ENCODE measurements around the gene ISOC2. TPM values are rescaled to one million over a fixed set of nuclear protein-coding genes. Genes with fewer than 3 reads are reported as not detected.
"Not testable (repeated sequence)": the region's sequence is repeated elsewhere in the genome, so short reads cannot be mapped to it uniquely, and the experiment has no call there.

ISOC2 gene
- total RNA-seq, 1 donor from 2014 or later, result 53.2 TPM

DNA sequence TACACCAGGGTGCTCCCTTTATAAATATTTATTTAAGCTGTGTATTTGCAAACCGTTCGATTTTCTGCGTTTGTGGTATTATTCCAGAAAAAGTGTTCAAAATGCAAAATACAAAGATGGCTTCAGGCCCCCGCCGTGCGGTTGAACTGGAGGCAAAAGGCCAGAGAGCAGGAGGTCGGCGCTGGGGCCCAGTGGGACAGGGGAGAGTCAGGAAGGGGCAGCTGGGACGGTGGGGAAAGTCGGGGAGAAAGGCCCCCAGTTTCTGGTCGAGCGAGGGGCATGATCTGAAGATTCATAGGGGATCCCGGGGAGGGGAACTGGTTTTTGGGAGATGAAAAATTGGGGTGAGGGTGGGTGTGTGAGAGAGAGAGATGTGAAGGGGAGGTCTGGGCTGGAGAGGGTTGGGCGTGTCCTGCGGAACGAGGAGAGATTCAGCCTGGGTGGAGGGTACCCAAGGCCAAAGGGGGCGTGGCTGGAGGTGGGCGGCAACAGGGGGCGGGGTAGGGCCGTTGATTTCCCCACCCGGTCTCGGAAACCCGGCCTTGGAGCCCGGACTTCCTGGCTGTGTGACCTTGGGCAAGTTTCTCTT, 678 bp downstream of the ISOC2 start:
- DNase-seq (ENCODE audit: low spot score), result no peak

DNA sequence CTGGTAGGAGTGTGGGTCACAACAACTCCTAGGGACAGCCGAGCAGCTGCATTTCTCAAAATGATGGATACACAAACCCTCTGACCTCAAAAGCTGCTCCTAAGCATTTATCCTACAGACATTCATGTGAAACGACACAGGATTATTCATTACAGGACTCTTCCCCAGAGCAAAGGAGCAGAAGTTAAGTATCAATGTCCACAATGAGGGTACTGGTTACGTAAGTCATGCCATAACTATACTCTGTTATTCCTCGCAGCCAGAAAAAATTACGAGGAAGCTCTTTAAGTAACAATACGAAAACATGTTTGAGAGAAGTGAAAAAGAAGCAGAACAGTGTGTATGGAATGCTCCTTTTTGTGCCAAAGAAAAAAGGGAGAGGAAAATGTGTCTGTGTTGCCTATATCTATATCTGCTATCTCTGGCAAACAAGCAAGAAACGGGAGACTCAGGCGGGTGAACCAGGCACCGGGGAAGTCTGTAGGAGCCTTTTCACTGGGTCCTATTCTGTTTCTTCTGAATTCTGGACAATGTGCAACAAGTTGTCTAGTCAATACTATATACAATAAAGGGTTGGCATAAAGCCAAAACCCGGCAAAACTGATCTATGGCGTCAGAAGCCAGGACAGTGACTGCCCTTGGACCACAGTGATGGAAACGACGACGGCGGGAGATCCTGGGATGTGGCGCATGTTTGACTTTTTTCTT, 1.3 kb downstream of the ISOC2 start:
- DNase-seq (ENCODE audit: low spot score), result no peak

DNA sequence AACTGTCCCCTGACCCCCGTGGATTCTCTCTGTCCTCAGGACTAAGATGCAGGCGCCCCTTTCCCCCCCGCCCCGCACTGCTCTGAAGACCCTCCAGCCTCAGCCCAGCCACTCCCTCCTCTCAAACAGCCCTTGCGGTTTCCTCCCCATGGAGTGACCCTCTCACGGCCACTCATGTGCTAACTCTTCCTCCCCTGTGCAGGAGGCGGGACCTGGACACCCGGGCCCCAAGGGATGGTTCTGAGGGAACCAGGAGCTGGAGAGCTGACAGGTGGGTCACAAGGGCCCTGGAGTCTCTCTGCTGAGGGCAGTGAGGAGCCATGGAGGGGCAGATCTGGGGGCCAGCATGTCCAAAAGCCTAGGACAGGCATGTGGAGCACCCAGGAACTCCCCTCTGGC, 1.9 kb downstream of the ISOC2 start:
- no peak for DNase-seq (ENCODE audit: low spot score)

DNA sequence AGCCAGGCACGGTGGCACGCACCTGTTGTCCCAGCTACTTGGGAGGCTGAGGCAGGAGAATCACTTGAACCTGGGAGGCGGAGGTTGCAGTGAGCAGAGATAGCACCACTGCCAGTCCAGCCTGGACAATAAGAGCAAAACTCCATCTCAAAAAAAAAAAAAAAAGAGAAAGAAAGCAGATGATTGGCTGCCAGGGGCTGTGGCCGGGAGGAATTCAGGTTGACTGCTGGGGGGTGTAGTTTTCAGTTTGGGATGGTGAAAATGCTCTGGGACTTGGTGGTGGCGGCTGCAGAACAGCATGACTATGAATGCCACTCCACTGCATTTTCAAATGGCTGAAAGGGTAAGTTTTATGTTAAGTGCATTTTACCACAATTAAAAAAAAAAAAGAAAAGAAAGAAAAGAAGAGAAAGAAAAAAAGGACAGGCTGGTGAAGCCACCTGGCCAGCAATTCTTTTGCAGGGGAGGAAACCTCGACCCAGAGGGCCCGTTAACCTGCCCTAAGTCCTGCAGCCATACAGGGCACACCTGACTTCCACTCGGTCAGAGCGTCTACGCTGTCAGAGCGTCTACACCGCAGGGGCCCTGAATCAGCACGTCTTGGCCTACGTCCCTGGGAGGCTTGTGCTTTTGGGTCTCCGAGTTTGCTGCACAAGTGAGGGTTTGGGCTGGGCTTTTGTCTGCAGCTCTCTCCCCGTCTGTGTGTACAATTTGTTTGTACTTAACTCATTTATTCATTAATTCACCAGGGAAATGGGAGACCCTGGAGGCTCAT, 3.6 kb downstream of the ISOC2 start:
- DNase-seq (ENCODE audit: low spot score), result no peak

DNA sequence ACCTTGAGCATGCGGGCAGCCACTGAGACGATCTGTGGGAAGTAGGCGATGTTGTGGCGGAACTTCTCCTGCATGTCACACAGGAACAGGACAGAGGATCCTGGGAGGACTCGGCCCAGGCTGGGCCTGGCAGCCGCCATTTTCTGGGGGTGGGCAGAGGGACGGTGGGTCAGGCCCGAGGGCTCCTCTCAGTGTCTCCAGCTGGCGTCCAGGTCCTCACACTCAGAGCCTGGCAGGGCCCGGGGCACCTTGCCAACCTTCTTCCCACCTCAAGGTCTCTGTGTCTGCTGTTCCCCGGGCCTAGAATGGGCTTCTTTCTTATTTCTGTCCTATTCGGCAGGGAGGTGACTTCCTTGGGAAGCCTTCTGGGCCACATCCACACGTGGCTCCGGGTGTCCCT, 5.1 kb downstream of the ISOC2 start:
- no peak for DNase-seq (ENCODE audit: low spot score)

DNA sequence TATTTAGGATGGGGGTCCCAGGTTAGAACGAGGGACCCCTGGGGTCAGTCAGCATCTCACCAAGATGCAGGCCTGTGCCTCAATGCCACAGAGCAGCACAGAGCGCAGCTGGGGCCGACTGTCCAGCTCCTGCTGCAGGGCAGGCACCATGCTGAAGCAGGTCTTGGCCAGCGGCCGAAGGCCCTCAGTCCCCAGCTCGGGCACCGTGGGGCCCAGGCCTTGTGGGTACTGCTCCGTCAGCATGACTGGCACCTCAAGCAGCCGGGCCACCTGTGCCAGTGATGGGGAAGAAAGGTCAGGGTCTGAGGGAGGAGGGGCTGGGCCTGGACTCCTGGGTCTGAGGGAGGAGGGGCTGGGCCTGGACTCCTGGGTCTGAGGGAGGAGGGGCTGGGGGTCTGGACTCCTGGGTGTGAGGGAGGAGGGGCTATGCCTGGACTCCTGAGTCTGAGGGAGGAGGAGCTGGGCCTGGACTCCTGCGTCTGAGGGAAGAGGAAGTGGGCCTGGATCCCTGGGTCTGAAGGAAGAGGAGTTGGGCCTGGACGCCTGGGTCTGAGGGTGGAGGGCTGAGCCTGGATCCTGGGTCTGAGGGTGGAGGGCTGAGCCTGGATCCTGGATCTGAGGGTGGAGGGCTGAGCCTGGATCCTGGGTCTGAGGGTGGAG, 5.7 kb downstream of the ISOC2 start:
- no peak for DNase-seq (ENCODE audit: low spot score)

DNA sequence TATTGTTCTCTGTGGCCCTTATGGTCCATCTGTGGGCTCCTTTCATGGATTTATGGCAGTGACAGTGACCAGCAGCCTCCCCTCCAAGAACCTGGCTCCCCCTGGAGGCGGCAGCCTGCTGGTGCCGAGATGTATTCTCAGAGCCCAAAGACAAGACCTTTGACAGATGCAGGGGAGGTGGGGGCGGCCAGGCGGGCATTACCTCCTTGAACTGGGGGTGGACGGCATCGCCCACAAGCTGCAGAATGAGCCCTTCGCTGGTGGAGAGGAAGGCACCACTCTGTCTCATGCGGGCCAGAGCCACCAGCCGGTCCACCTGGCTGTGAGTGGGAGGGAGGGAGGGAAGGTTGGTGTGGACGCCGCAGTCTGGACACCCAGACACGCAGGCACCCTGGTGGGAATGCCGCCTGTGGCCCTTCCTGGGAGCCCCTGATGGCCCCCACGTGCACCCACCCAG, 6.6 kb downstream of the ISOC2 start:
- DNase-seq (ENCODE audit: low spot score), result no peak

DNA sequence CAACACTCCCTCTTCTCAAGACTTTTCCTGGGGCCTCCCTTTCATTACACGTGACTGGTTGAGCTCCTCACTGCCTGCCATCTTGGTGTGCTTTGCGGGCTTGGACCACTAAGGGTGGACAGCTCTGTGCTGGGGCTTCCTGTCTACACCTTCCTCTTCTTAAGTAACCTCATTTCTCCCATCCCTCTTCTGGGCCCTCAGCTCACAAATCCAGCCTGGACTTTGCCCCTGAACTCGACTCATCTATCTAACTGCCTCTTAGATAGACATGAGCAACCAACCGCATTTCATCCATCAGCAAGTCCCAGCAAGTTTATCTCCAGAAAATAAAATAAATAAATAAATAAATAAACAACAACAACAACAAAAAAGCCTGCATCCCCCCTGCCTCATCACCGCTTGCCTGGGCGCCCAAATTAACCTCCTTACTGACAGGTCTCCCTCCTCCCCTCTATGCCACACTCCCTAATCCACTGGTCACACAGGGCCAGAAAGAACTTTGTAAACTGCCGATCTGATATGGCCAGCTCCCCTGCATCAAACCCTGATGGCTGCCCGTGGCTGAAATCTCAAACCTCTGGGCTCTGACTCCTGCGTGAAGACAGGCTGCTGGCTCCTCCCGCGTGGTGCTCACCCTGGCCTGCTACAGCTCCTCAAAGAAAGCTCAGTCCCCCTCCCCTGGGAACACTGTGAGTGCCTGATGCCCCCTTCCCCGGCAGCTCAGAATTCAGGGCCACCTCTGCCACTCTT, 7.8 kb downstream of the ISOC2 start:
- DNase-seq (ENCODE audit: low spot score), result no peak

DNA sequence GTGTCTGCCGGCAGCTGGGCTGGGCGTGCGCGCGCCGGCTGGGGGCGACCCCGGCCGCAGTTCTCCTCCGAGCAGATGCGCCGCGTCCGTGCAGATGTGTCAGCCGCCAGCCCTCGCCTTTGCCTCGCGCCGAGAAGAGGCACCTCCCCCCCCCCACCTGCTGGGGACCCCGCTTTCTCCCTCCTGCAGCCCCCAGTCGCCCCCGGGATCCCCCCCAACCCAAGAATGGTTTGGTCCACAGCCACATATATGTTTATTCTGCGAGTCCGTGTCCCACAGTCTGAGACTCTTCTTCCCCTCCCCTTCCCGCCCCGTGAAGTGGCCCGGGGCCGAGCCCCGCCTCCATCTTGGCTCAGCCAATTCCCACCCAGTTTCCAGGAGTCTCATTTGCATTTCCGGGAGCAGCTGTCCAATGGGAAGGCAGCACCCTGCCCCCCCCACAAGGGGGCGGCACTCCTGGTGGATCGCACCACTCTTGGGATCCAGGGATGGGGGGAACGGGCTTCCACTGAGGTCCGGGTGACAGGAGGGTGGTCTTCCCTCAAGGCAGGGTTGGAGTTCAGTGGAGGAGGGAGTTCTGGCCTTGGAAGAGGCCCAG, 8.6 kb downstream of the ISOC2 start:
- DNase-seq (ENCODE audit: low spot score), result no peak

DNA sequence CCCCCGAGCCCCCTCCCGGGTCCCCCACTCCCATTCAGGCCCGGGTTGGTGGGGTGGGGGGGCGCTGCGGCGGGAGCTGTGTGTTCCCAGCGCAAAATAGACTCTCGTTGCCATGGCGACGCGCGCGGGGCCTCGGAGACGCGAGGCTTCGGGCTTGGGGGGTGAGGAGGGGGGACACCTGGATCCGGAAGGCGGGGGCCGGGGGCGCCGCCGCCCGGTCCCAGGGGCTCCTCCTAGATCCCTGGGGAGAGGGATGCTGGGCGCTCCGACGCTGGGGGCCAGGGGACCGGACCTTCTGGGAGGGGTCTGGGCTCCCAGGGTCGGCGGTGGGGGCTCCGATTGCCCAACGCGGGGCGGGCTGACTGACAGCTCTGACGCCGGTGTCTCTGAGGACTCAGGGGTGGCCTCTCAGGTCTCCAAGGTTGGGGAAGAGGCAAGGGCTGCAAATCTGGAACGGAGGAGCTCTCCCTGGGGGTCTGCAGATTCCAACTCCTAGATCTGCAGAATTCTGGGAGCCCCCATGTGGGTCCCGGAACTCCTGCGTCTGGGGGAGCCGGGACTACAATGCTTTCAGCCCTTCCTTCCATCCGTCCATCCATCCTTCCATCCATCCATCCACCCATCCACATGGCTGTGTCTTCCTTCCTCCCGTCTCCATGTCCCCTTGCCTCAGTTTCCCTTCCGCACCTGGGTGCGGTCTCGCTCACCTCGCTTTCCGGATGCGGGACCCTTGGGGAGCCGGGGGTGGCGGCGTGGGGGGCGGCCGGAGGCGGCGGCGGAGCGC, 9.3 kb downstream of the ISOC2 start:
- no peak for DNase-seq (ENCODE audit: low spot score)

DNA sequence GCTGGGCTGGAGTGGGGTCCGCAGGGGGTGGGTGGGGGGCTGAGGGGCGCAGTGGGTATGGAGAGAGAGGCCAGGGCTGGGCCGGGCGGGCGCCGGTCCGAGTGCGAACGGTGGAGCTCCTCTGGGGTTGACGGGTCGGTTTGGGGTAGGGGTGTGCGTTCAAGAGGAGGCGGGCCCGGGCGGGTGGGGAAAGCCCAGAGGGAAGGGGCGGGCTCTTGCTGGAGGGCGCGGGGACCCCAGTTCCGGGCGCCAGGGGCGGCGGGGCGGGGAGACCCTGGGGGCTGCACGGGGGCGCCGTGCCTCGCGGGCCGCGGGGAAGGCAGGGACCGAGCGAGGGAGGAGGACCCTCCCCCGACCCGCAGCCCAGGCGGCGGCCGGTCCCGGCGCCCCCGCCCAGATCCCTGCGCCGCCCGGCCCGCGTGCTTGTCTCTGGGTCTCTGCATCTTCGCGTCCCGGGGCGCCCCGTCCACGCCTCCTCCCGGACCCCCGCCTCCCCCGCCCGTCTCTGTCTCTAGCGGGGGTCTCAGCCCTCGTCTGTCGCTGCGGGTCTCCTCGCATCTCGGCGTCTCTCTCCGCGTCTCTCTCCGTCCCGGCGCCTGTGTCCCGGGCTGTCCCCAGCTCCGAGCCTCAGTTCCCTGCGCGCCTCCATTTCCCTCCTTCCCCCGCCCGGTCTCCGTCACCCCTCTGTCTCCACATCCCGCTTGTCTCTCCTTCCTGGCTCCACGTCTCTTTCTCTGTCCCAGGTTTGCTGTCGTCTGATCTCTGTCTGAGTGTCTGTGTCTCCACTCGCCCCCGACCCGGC, 10.1 kb downstream of the ISOC2 start:
- no peak for DNase-seq (ENCODE audit: low spot score)

DNA sequence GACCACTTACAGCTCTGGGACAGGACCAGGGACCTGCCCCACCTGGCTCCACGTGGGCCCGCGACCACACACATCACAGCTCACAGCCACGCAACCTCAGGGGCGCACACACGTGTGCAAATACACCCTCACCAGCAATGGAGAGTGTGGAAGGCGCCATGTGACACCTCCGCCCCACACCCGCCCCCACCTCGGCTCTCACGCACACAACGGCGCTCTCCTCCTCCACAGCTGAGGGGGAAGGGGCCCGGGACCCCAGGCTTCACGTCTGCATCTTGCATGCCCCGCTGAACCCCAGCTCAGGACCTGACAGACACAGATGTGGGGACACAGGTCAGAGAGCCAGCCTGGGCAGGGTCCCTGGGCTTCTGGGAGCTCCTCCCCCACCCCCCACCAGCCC, 12.0 kb downstream of the ISOC2 start:
- no peak for DNase-seq (ENCODE audit: low spot score)

DNA sequence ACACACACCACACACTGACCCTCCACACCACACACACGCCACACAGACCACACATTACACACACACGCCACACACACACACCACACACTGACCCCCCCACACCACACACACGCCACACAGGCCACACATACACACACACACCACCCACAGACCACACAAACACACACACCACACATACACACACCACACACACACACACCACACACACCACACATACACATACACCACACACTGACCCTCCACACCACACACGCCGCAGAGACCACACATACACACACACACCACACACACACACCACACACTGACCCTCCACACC, 13.3 kb downstream of the ISOC2 start:
- not testable (repeated sequence) for DNase-seq (ENCODE audit: low spot score)

DNA sequence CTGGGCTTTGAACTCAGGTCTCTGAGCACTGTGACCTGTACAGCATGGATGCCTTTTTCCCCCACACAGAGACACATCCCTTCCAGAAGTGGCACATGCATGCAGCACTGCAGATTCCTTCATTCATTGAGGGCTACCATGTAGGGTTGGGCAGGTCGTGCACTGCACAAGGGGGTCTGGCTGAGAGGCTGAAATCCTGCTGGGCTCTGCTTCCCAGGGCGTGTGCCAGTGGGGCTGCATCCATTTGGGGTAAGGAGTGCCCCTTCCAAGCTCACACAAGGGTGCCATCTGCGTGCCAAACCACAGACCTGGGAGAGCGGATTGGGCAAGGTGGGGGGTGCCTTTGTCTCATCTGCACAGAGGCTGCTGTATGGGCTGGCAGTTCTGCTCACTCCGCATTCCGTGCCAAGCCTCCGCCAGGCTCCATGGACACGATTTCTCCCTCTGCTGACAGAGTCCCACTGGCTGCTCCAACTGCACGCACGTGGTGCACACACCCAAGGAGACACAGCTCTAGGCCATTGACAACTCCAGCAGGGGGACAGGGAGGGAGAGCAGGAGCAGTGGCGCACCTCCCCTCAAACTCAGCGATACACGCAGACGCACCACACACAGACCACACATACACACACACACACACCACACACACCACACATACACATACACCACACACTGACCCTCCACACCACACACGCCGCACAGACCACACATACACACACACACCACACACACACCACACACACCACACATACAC, 13.8 kb downstream of the ISOC2 start:
- DNase-seq (ENCODE audit: low spot score), result no peak

DNA sequence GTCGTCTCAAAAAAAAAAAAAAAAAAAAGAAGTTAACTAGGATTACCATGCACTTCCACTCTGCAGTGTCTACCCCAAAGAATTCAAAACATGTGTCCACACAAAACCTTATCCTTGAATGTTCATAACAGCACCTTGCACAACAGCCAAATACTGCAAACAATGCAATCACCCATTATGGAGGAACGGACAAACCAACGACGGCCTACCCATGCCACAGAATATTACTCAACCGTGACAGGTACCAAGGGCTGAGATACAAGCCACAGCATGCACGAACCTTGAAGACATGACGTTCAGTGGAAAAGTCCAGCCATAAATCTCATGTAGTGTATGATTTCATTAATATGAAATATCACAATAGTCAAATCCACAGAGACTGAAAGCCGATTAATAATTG, 15.4 kb downstream of the ISOC2 start:
- no peak for DNase-seq (ENCODE audit: low spot score)

DNA sequence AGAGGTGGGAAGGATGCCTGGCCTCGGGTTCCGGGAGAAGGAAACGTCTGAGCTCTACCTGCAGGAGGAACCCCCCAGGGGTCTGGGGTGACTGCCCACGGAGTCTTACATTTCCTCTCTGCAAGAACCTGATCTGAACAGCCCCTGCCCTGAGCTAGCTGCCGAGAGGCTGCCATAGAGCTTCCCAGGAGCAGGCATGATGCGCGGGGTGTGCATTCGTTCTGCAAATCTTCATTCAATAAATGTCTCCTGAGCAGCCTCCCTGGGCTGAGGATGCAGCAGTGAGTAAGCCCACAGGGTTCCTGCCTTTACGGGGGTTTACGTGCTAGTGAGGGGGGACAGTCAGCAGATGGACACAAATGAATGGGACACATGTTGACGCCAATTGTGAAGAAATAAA, 16.8 kb downstream of the ISOC2 start:
- DNase-seq (ENCODE audit: low spot score), result no peak

DNA sequence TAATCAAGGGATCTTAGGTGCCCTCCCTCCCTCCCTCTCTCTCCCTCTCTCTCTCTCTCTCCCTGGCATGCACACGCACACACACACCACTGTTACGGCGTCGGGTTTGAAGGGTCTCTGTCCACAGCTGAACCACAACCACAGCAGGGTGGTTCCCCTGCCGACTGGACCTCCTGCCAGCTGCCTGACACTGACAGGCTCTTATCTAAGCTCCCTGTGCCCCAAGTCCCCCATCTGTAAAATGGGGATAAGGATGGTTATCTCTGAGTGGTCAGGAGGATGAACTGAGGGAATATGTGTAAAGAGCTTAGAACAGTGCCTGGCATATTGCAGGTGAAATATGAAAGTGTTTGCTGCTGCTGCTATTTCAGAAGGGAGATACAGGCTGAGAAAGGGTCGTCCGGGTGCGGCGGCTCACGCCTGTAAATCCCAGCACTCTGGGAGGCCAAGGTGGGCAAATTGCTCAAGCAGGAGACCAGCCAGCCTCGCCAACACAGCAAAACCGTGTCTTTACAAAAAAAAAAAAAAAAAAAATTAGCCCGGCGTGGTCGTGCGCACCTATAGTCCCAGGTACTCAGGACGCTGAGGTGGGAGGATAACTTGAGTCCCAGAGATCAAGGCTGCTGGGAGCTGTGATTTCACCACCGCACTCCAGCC, 17.5 kb downstream of the ISOC2 start:
- no peak for DNase-seq (ENCODE audit: low spot score)

Data from mesenteric fat pad (tissue), 1 donor.